SK-N-SH treated with all-trans-retinoic acid at 6 μM for 48 hours (cell line): ENCODE measurements around the gene ETV1.

Experiments used
- ATAC-seq: fragments of 200-7000 bp; cut with Tn5 transposase; 3 replicates; pipeline ENCODE4 v1.9.1; 2020; ENCODE audit warnings: mild to moderate bottlenecking, moderate library complexity
- ARNTL ChIP-seq: fragments of 450-650 bp; formaldehyde crosslinking; IDR thresholded peaks from 2 replicates; pipeline ENCODE4 v1.5.0; 2020; ENCODE audit warnings: low read depth, mild to moderate bottlenecking, moderate library complexity, borderline replicate concordance
- BACH2 ChIP-seq: fragments of 250-450 bp; sonication (Bioruptor Pico); IDR thresholded peaks from 2 replicates; pipeline ENCODE4 v1.9.0; 2021; ENCODE audit warnings: mild to moderate bottlenecking, borderline replicate concordance
- CSDC2 ChIP-seq: fragments of 250-450 bp; sonication (Bioruptor Pico); IDR thresholded peaks from 2 replicates; pipeline ENCODE4 v1.5.0; 2020; ENCODE audit warnings: mild to moderate bottlenecking, moderate library complexity
- GLIS3 ChIP-seq: fragments of 250-450 bp; sonication (Bioruptor Pico); IDR thresholded peaks from 2 replicates; pipeline ENCODE4 v1.5.0; 2020; ENCODE audit warnings: mild to moderate bottlenecking, moderate library complexity
- ISL1 ChIP-seq: fragments of 250-450 bp; sonication (Bioruptor Pico); IDR thresholded peaks from 2 replicates; pipeline ENCODE4 v2.1.2; 2022; ENCODE audit warnings: mild to moderate bottlenecking, moderate library complexity
- OSR1 ChIP-seq: fragments of 250-450 bp; sonication (Bioruptor Pico); IDR thresholded peaks from 2 replicates; pipeline ENCODE4 v1.8.0; 2022; ENCODE audit warnings: moderate library complexity, mild to moderate bottlenecking, inconsistent platforms
- RARB ChIP-seq: fragments of 250-450 bp; sonication (Bioruptor Pico); IDR thresholded peaks from 2 replicates; pipeline ENCODE4 v1.8.0; 2021; ENCODE audit warnings: mild to moderate bottlenecking, moderate library complexity
- SNAI2 ChIP-seq: fragments of 250-450 bp; sonication (Bioruptor Pico); IDR thresholded peaks from 2 replicates; pipeline ENCODE4 v1.5.0; 2020; ENCODE audit warnings: mild to moderate bottlenecking, moderate library complexity
- TCF4 ChIP-seq: fragments of 250-450 bp; sonication (Bioruptor Pico); IDR thresholded peaks from 2 replicates; pipeline ENCODE4 v1.8.0; 2021; ENCODE audit warnings: mild to moderate bottlenecking, moderate library complexity, borderline replicate concordance
- TOX ChIP-seq: fragments of 250-450 bp; sonication (Bioruptor Pico); IDR thresholded peaks from 2 replicates; pipeline ENCODE4 v1.8.0; 2021; ENCODE audit warnings: mild to moderate bottlenecking, moderate library complexity, borderline replicate concordance
- ZC3H10 ChIP-seq: fragments of 250-450 bp; sonication (Bioruptor Pico); IDR thresholded peaks from 2 replicates; pipeline ENCODE4 v1.5.1; 2021; ENCODE audit warnings: mild to moderate bottlenecking, moderate library complexity
- ZFP3 ChIP-seq: fragments of 250-450 bp; sonication (Bioruptor Pico); IDR thresholded peaks from 2 replicates; pipeline ENCODE4 v1.5.0; 2020; ENCODE audit warnings: mild to moderate bottlenecking, moderate library complexity
- ZFP30 ChIP-seq: fragments of 450-650 bp; formaldehyde crosslinking; IDR thresholded peaks from 2 replicates; pipeline ENCODE4 v1.5.0; 2022; ENCODE audit warnings: mild to moderate bottlenecking, moderate library complexity
- ZNF565 ChIP-seq: fragments of 450-650 bp; formaldehyde crosslinking; conservative IDR thresholded peaks from 2 replicates; pipeline ENCODE4 v1.5.0; 2020; ENCODE audit warnings: low read depth, mild to moderate bottlenecking, moderate library complexity
- ZNF70 ChIP-seq: fragments of 450-650 bp; formaldehyde crosslinking; IDR thresholded peaks from 2 replicates; pipeline ENCODE4 v1.5.0; 2020; ENCODE audit warnings: mild to moderate bottlenecking, moderate library complexity
- ZNF8 ChIP-seq: fragments of 450-650 bp; formaldehyde crosslinking; IDR thresholded peaks from 2 replicates; pipeline ENCODE4 v1.5.0; 2020; ENCODE audit warnings: mild to moderate bottlenecking, moderate library complexity
- TF ChIP-seq, protein P1 (sequence below): fragments of 250-450 bp; sonication (Bioruptor Pico); IDR thresholded peaks from 2 replicates; pipeline ENCODE4 v1.5.0; 2020; ENCODE audit warnings: mild to moderate bottlenecking, moderate library complexity
- TF ChIP-seq, protein P2 (sequence below): fragments of 250-450 bp; sonication (Bioruptor Pico); IDR thresholded peaks from 2 replicates; pipeline ENCODE4 v1.5.1; 2020; ENCODE audit warnings: low read depth, mild to moderate bottlenecking, moderate library complexity
- TF ChIP-seq, protein P3 (sequence below): fragments of 250-450 bp; sonication (Bioruptor Pico); IDR thresholded peaks from 2 replicates; pipeline ENCODE4 v1.8.0; 2021; ENCODE audit warnings: low read depth, mild to moderate bottlenecking, moderate library complexity, borderline replicate concordance
- TF ChIP-seq, protein P4 (sequence below): fragments of 250-450 bp; sonication (Bioruptor Pico); IDR thresholded peaks from 2 replicates; pipeline ENCODE4 v1.8.0; 2020; ENCODE audit warnings: mild to moderate bottlenecking, moderate library complexity, borderline replicate concordance

The ETV1 gene

DNA sequence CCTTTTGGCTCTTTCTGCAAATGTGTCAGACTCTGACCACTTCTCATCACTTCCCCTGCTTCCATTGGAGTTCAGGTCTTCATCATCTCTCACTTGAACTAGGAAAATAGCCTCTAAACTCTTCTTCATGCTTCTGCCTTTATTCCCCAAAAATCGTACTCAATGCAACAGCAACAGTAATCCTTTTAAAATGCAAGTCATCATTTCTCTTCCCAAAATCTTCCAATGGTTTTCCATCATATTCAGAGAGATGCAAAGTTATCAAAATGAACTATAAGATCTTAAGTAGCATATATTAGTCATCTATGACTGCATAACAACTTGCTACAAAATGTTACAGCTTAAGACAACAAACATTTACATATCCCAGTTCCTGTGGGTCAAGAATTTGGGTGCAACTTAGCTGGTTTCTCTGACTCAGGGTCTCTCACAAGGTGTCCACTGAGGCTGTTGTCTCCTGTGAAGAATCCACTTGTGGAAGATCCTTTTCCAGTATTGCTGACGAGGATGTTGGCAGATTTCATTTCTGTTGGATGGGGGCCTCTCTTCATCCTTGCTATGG lies 31.0 kb upstream of the ETV1 start:
- TF ChIP-seq CSDC2 (CRISPR knock-in tag) (no peak), BACH2 (no peak), ZC3H10 (no peak), OSR1 (CRISPR knock-in tag) (no peak), ZFP30 (CRISPR knock-in tag) (no peak), RARB (CRISPR knock-in tag) (no peak), ISL1 (CRISPR knock-in tag) (no peak)
- TF ChIP-seq, protein P1, sequence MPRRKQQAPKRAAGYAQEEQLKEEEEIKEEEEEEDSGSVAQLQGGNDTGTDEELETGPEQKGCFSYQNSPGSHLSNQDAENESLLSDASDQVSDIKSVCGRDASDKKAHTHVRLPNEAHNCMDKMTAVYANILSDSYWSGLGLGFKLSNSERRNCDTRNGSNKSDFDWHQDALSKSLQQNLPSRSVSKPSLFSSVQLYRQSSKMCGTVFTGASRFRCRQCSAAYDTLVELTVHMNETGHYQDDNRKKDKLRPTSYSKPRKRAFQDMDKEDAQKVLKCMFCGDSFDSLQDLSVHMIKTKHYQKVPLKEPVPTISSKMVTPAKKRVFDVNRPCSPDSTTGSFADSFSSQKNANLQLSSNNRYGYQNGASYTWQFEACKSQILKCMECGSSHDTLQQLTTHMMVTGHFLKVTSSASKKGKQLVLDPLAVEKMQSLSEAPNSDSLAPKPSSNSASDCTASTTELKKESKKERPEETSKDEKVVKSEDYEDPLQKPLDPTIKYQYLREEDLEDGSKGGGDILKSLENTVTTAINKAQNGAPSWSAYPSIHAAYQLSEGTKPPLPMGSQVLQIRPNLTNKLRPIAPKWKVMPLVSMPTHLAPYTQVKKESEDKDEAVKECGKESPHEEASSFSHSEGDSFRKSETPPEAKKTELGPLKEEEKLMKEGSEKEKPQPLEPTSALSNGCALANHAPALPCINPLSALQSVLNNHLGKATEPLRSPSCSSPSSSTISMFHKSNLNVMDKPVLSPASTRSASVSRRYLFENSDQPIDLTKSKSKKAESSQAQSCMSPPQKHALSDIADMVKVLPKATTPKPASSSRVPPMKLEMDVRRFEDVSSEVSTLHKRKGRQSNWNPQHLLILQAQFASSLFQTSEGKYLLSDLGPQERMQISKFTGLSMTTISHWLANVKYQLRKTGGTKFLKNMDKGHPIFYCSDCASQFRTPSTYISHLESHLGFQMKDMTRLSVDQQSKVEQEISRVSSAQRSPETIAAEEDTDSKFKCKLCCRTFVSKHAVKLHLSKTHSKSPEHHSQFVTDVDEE (CRISPR knock-in tag) = no peak
- TF ChIP-seq, protein P2, sequence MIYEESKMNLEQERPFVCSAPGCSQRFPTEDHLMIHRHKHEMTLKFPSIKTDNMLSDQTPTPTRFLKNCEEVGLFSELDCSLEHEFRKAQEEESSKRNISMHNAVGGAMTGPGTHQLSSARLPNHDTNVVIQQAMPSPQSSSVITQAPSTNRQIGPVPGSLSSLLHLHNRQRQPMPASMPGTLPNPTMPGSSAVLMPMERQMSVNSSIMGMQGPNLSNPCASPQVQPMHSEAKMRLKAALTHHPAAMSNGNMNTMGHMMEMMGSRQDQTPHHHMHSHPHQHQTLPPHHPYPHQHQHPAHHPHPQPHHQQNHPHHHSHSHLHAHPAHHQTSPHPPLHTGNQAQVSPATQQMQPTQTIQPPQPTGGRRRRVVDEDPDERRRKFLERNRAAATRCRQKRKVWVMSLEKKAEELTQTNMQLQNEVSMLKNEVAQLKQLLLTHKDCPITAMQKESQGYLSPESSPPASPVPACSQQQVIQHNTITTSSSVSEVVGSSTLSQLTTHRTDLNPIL (CRISPR knock-in tag) = no peak
- TF ChIP-seq, protein P3, sequence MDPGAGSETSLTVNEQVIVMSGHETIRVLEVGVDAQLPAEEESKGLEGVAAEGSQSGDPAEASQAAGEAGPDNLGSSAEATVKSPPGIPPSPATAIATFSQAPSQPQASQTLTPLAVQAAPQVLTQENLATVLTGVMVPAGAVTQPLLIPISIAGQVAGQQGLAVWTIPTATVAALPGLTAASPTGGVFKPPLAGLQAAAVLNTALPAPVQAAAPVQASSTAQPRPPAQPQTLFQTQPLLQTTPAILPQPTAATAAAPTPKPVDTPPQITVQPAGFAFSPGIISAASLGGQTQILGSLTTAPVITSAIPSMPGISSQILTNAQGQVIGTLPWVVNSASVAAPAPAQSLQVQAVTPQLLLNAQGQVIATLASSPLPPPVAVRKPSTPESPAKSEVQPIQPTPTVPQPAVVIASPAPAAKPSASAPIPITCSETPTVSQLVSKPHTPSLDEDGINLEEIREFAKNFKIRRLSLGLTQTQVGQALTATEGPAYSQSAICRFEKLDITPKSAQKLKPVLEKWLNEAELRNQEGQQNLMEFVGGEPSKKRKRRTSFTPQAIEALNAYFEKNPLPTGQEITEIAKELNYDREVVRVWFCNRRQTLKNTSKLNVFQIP (CRISPR knock-in tag) = no peak
- TF ChIP-seq, protein P4, sequence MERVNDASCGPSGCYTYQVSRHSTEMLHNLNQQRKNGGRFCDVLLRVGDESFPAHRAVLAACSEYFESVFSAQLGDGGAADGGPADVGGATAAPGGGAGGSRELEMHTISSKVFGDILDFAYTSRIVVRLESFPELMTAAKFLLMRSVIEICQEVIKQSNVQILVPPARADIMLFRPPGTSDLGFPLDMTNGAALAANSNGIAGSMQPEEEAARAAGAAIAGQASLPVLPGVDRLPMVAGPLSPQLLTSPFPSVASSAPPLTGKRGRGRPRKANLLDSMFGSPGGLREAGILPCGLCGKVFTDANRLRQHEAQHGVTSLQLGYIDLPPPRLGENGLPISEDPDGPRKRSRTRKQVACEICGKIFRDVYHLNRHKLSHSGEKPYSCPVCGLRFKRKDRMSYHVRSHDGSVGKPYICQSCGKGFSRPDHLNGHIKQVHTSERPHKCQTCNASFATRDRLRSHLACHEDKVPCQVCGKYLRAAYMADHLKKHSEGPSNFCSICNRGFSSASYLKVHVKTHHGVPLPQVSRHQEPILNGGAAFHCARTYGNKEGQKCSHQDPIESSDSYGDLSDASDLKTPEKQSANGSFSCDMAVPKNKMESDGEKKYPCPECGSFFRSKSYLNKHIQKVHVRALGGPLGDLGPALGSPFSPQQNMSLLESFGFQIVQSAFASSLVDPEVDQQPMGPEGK (CRISPR knock-in tag) = no peak
- ATAC-seq = 0 out of 3 replicates have a peak, but pooled peaks have one; percentile 21

DNA sequence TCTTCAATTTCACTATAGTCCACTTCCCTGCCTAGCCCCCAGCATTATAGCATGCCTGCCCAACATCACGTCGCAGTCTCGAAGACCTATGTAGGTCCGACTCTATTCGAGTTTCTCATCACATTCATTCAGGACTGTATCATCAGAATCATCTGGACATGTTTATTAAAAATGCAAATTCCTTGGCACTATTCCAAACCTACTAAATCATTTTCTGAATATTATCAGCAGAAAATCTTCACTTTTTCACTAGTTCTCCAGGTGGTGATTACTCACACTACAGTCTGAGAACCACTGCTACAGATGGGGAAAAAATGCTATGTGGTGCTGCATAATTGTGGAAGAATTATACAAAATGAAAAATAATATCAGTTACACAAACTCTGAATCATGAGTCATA lies 29.3 kb upstream of the ETV1 start:
- no peak for TF ChIP-seq ZNF70 (CRISPR knock-in tag)
- no peak for TF ChIP-seq ARNTL (CRISPR knock-in tag)
- no peak for TF ChIP-seq ZNF565 (CRISPR knock-in tag)
- TF ChIP-seq ZFP3 (CRISPR knock-in tag) = no peak
- no peak for TF ChIP-seq TOX (CRISPR knock-in tag)
- TF ChIP-seq, protein P1 (CRISPR knock-in tag) = no peak
- no peak for TF ChIP-seq TCF4 (CRISPR knock-in tag)
- no peak for TF ChIP-seq SNAI2
- no peak for TF ChIP-seq ZNF8 (CRISPR knock-in tag)
- TF ChIP-seq, protein P2 (CRISPR knock-in tag) = no peak
- TF ChIP-seq, protein P3 (CRISPR knock-in tag) = no peak
- no peak for TF ChIP-seq ZC3H10
- TF ChIP-seq BACH2 = no peak
- TF ChIP-seq OSR1 (CRISPR knock-in tag) = no peak
- TF ChIP-seq, protein P4 (CRISPR knock-in tag) = no peak
- no peak for TF ChIP-seq GLIS3 (CRISPR knock-in tag)
- no peak for ATAC-seq
